Retinal pigment epithelial cell (primary cell): Measurements from ENCODE around the gene SPPL3.

Source experiments
- DNase-seq: peaks from one replicate; pipeline ENCODE4 v3.0.0-alpha.2; 2010; ENCODE audit warnings: low read depth
- H3K4me3 ChIP-seq: 2 replicates; pipeline ENCODE4 v1.5.1; 2011; ENCODE audit warnings: mild to moderate bottlenecking, low read length, control low read depth, moderate library complexity
- CTCF ChIP-seq: conservative IDR thresholded peaks from 2 replicates; pipeline ENCODE4 v1.5.1; 2011; ENCODE audit warnings: low read depth, low read length, control low read depth, inconsistent platforms

The SPPL3 gene

DNA sequence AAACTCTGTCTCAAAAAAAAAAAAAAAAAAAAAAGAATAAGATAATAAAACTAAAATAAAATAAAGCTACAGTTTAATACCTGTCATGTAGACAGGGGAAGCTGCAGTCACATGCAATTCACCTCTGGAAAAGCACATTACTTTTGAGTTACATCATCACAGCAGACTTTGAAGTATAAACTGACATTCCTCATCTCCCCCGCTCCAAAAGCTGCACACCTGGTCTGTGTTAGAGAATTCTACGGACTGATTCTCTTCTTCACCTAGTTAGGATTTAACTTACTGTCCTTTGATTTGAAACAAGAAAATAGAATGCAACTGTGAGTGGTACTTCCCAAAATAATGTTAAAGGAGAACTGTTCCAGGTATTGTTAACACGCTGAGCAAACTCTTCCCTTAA, 25.1 kb downstream of the SPPL3 start:
- no peak for DNase-seq
- TF ChIP-seq CTCF = no peak
- H3K4me3 ChIP-seq = no peak overlapping the region

DNA sequence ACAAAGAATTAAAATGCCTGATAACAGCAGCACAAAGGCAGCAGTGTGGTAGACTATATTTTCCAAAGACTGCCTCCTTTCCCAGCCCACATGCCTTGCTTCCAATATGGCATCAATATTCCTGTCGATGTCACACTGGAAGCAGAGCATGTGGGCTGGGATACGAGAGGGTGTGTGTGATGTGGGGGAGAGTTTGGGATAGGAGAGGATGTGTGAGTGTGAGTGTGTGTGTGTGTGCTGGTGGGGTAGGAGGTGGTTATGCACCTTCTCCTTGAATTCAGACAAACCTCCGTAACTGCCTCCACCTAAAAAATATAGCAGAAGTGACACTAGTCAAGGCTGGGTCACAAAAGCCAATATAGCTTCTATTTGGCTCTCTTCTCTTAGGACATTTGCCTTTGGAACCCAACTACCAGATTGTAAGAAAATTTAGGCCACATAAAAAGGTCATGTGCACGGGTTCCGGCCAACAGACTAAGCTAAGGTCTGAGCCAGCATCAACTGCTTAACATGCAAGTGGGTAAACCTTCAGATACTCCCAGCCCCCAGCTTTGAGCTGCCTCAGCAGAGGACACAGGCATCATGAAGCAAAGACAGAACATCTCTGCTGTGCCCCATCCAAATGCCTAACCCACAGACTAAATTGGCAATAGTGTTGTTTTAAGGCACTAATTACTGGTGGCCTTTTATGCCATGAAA, 29.5 kb downstream of the SPPL3 start:
- no peak for TF ChIP-seq CTCF
- DNase-seq = no peak

GRCh38 chr12:120873226-120873625, 30.9 kb downstream of the SPPL3 start:
- DNase-seq = no peak
- TF ChIP-seq CTCF = no peak
- H3K4me3 ChIP-seq = no peak overlapping the region

More for the DNA sequence above, 29.5 kb downstream of the SPPL3 start:
- H3K4me3 ChIP-seq = no peak overlapping the region

GRCh38 chr12:120872487-120872886, 31.7 kb downstream of the SPPL3 start:
- H3K4me3 ChIP-seq = no peak overlapping the region
- no peak for DNase-seq
- TF ChIP-seq CTCF = no peak

DNA sequence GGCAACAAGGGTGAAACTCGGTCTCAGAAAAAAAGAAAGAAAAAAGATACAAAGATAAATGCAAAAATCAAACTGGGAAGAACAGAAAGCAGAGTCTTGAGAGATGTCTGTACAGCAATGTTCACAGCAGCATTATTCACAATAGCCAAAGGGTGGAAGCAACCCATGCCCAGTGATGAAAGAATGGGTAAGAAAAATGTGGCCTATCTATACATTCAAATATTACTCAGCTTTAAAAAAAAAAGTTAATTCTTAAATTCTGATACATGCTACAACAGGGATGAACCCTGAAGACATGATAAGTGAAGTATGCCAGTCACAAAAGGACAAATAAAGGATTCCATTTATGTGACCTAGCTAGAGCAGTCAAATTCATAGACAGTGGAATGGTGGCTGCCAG, 33.7 kb downstream of the SPPL3 start:
- no peak for DNase-seq
- H3K4me3 ChIP-seq = no peak overlapping the region
- no peak for TF ChIP-seq CTCF

GRCh38 chr12:120869376-120869775, 34.8 kb downstream of the SPPL3 start:
- no peak for DNase-seq
- no peak for TF ChIP-seq CTCF
- H3K4me3 ChIP-seq = no peak overlapping the region

- H3K4me3 ChIP-seq = no peak overlapping the region
- no peak for DNase-seq
- no peak for TF ChIP-seq CTCF
These were observed 38.0 kb downstream of the SPPL3 start for GRCh38 chr12:120866108-120866507.
